ENCODE data around the gene TMCO2. TPM values are rescaled to one million over a fixed set of nuclear protein-coding genes. Genes with fewer than 3 reads are reported as not detected.

TMCO2 gene
- total RNA-seq, 1 experiment from 2014 or later: not detected

- H2AFZ ChIP-seq (ENCODE audit: low read depth, low read length, poor library complexity, severe bottlenecking): no peak overlapping the region
- H3K27ac ChIP-seq (ENCODE audit: low read depth, low read length): no peak overlapping the region
- no peaks in the 10 kb centered on the region for H3K4me1 ChIP-seq (ENCODE audit: control insufficient read depth in 1 of 2, insufficient read depth in 2 of 2, low read length in 2 of 2)
- H4K20me1 ChIP-seq (ENCODE audit: insufficient read depth): no peaks in the 10 kb centered on the region
- H3K4me2 ChIP-seq (ENCODE audit: low read length): no peak overlapping the region
- no peaks in the 10 kb centered on the region for H3K9me3 ChIP-seq (ENCODE audit: control insufficient read depth in 1 of 2, insufficient read depth in 1 of 2, low read depth in 1 of 2, low read length in 2 of 2)
- DNase-seq (ENCODE audit: low read depth, low spot score) (no peak), ATAC-seq (no peak)
- POLR2A ChIA-PET: no interaction called here
- no peak overlapping the region for H3K9ac ChIP-seq (ENCODE audit: low read length)
- intact Hi-C loops (cut with micrococcal nuclease): no loop called here
- H3K36me3 ChIP-seq (ENCODE audit: control insufficient read depth in 1 of 2, insufficient read depth in 2 of 2, low read length in 2 of 2): peaks cover 0 to 2% of the 10 kb centered on the region in 2 experiments; a peak in 1 of 4 replicates
- peaks cover 26% of the 10 kb centered on the region for H3K79me2 ChIP-seq (ENCODE audit: insufficient read depth, low read length)
- CTCF ChIA-PET: no interaction called here
- H3K4me3 ChIP-seq (replicated peaks in 1 of 2; ENCODE audit: low read depth in 1 of 2, low read length in 2 of 2): no peak overlapping the region
- H3K9me2 ChIP-seq (ENCODE audit: insufficient read depth): no peaks in the 10 kb centered on the region
- RAD21 ChIA-PET (ENCODE audit: low non-redundant PET in 1 of 2, low total read pairs in 2 of 2, uncharacterized antibody in 2 of 2, unreplicated experiment in 2 of 2): no interaction called here
- no TSS peak for BruUV-seq (replicated peaks)
- no peaks in the 10 kb centered on the region for H3K27me3 ChIP-seq (ENCODE audit: insufficient read depth, low read length)
- TF ChIP-seq JUND (IDR thresholded peaks at IDR 0.05) (no peak), TCF7L2 (IDR thresholded peaks at IDR 0.05; ENCODE audit: borderline replicate concordance, extremely low read depth, insufficient read depth, insufficient read length) (no peak), MAX (IDR thresholded peaks at IDR 0.05) (no peak), CEBPB (IDR thresholded peaks at IDR 0.05; ENCODE audit: low read depth) (no peak)
Observed at GRCh38 chr1:40226192-40226591, 21.5 kb upstream of the TMCO2 start.

- Histone ChIP-seq H3K9me3 (ENCODE audit: control insufficient read depth in 1 of 2, insufficient read depth in 1 of 2, low read depth in 1 of 2, low read length in 2 of 2) (no peaks in the 10 kb centered on the region), H4K20me1 (ENCODE audit: insufficient read depth) (no peaks in the 10 kb centered on the region), H3K4me2 (ENCODE audit: low read length) (no peak overlapping the region), H3K27ac (ENCODE audit: low read depth, low read length) (no peak overlapping the region), H2AFZ (ENCODE audit: low read depth, low read length, poor library complexity, severe bottlenecking) (no peak overlapping the region), H3K9ac (ENCODE audit: low read length) (no peak overlapping the region), H3K4me1 (ENCODE audit: control insufficient read depth in 1 of 2, insufficient read depth in 2 of 2, low read length in 2 of 2) (no peaks in the 10 kb centered on the region), H3K4me3 (replicated peaks in 1 of 2; ENCODE audit: low read depth in 1 of 2, low read length in 2 of 2) (no peak overlapping the region), H3K9me2 (ENCODE audit: insufficient read depth) (no peaks in the 10 kb centered on the region), H3K79me2 (ENCODE audit: insufficient read depth, low read length) (peaks cover 7% of the 10 kb centered on the region; the same call in 1 of the 2 replicates), H3K27me3 (ENCODE audit: insufficient read depth, low read length) (no peaks in the 10 kb centered on the region), H3K36me3 (ENCODE audit: control insufficient read depth in 1 of 2, insufficient read depth in 2 of 2, low read length in 2 of 2) (peaks cover 27 to 42% of the 10 kb centered on the region in 2 experiments)
- no peak for DNase-seq (ENCODE audit: low read depth, low spot score)
- TF ChIP-seq EGR1 (IDR thresholded peaks at IDR 0.05; ENCODE audit: low read depth): no peak
- no peak for TF ChIP-seq JUND (IDR thresholded peaks at IDR 0.05)
- TF ChIP-seq TCF7L2 (IDR thresholded peaks at IDR 0.05; ENCODE audit: borderline replicate concordance, extremely low read depth, insufficient read depth, insufficient read length): no peak
- TF ChIP-seq CEBPB (IDR thresholded peaks at IDR 0.05; ENCODE audit: low read depth): no peak
- no peak for TF ChIP-seq ELF1 (IDR thresholded peaks at IDR 0.05; ENCODE audit: borderline replicate concordance, low read depth)
- no peak for TF ChIP-seq REST (IDR thresholded peaks at IDR 0.05; ENCODE audit: low read depth)
- no peak for TF ChIP-seq ATF3 (IDR thresholded peaks at IDR 0.05)
- intact Hi-C loops (cut with micrococcal nuclease): no loop called here
- no TSS peak for BruUV-seq (replicated peaks)
- ChIA-PET RAD21 (ENCODE audit: low non-redundant PET in 1 of 2, low total read pairs in 2 of 2, uncharacterized antibody in 2 of 2, unreplicated experiment in 2 of 2) (interaction anchor here in 1 of 2 experiments (0.6 kb wide), 1 partner anchor 8 kb away, joined by 10 read pairs; no protein-coding TSS in a partner anchor), POLR2A (no interaction called here), CTCF (no interaction called here)
- ATAC-seq: no peak
Observed at GRCh38 chr1:40232444-40232843, 15.3 kb upstream of the TMCO2 start.
